Neural cell (in vitro differentiated cells): ENCODE measurements around the gene ANKRD66. TPM values are rescaled to one million over a fixed set of nuclear protein-coding genes. Genes with fewer than 3 reads are reported as not detected.
"Not testable (repeated sequence)": the region's sequence is repeated elsewhere in the genome, so short reads cannot be mapped to it uniquely, and the experiment has no call there.

ENCODE experiments used
- H2AFZ ChIP-seq: fragments of 200-600, 300-800 bp; sonication (generic), shearing (Covaris generic); 2 replicates; pipeline ENCODE4 v1.6.0; 2014; ENCODE audit warnings: low read depth, mild to moderate bottlenecking, antibody characterized with exemption, low read length, moderate library complexity
- H3F3A ChIP-seq: fragments of 200-600 bp; shearing (Covaris generic); 2 replicates; pipeline ENCODE4 v1.6.1; 2016; ENCODE audit warnings: mild to moderate bottlenecking, moderate library complexity, mixed read lengths, antibody characterized with exemption, low read length; ENCODE audit not compliant: insufficient read depth, poor library complexity, severe bottlenecking
- H3K27ac ChIP-seq: fragments of 200-600, 300-800 bp; sonication (generic), shearing (Covaris generic); 2 replicates; pipeline ENCODE4 v1.5.1; 2014; ENCODE audit warnings: mild to moderate bottlenecking, low read length, moderate library complexity
- H3K27me3 ChIP-seq: fragments of 300-800, 200-600 bp; sonication (generic), shearing (Covaris generic); 2 replicates; pipeline ENCODE4 v1.6.0; 2014; ENCODE audit warnings: mild to moderate bottlenecking, low read depth, low read length, moderate library complexity; ENCODE audit not compliant: insufficient read depth
- H3K36me3 ChIP-seq: fragments of 300-800, 200-600 bp; sonication (generic), shearing (Covaris generic); 2 replicates; pipeline ENCODE4 v1.5.1; 2014; ENCODE audit warnings: mild to moderate bottlenecking, antibody characterized with exemption, low read length, moderate library complexity; ENCODE audit not compliant: insufficient read depth
- H3K4me2 ChIP-seq: fragments of 300-800, 200-600 bp; sonication (generic), shearing (Covaris generic); 2 replicates; pipeline ENCODE4 v1.6.0; 2014; ENCODE audit warnings: mild to moderate bottlenecking, low read length
- H3K4me3 ChIP-seq: fragments of 300-800, 200-600 bp; sonication (generic), shearing (Covaris generic); 2 replicates; pipeline ENCODE4 v1.5.1; 2014; ENCODE audit warnings: mild to moderate bottlenecking, low read length, moderate library complexity
- H3K79me2 ChIP-seq: fragments of 200-600 bp; shearing (Covaris generic); replicated peaks from 2 replicates; pipeline ENCODE4 v1.6.0; 2014; ENCODE audit warnings: mild to moderate bottlenecking, low read length, moderate library complexity; ENCODE audit not compliant: insufficient read depth
- H3K9ac ChIP-seq: fragments of 300-800, 200-600 bp; sonication (generic), shearing (Covaris generic); 2 replicates; pipeline ENCODE4 v1.6.1; 2016; ENCODE audit warnings: mild to moderate bottlenecking, low read length, mixed read lengths
- H3K9me2 ChIP-seq: fragments of 200-600 bp; shearing (Covaris generic); 2 replicates; pipeline ENCODE4 v1.6.1; 2016; ENCODE audit warnings: mild to moderate bottlenecking, low read length, mixed read lengths; ENCODE audit not compliant: insufficient read depth
- H3K9me3 ChIP-seq: fragments of 200-600, 300-800 bp; sonication (generic), shearing (Covaris generic); 2 replicates; pipeline ENCODE4 v1.6.1; 2016; ENCODE audit warnings: mild to moderate bottlenecking, mixed run types, low read length, moderate library complexity, mixed read lengths
- H4K20me1 ChIP-seq: fragments of 200-600 bp; shearing (Covaris generic); 2 replicates; pipeline ENCODE4 v1.6.1; 2016; ENCODE audit warnings: mild to moderate bottlenecking, mixed run types; ENCODE audit not compliant: insufficient read depth
- EP300 ChIP-seq: fragments of 450-650 bp; conservative IDR thresholded peaks from 2 replicates; pipeline ENCODE4 v1.6.1; 2014; ENCODE audit warnings: antibody characterized with exemption, mild to moderate bottlenecking, moderate library complexity; ENCODE audit not compliant: poor library complexity, severe bottlenecking
- EZH2 ChIP-seq: fragments of 200-600, 300-800 bp; shearing (Covaris generic), sonication (generic); IDR thresholded peaks from 2 replicates; pipeline ENCODE4 v1.6.1; 2014; ENCODE audit warnings: antibody characterized with exemption, low read length, borderline replicate concordance, mild to moderate bottlenecking; ENCODE audit not compliant: insufficient read depth, poor library complexity, severe bottlenecking
- MXI1 ChIP-seq: fragments of 450-650 bp; conservative IDR thresholded peaks from 2 replicates; pipeline ENCODE4 v1.6.1; 2014; ENCODE audit warnings: antibody characterized with exemption, mild to moderate bottlenecking; ENCODE audit not compliant: poor library complexity, severe bottlenecking
- POLR2AphosphoS5 ChIP-seq: IDR thresholded peaks from 2 replicates; pipeline ENCODE4 v1.6.1; 2012
- RAD21 ChIP-seq: fragments of 450-650 bp; conservative IDR thresholded peaks from 2 replicates; pipeline ENCODE4 v1.6.1; 2014; ENCODE audit warnings: antibody characterized with exemption, mild to moderate bottlenecking, moderate library complexity
- SMC3 ChIP-seq: fragments of 450-650 bp; conservative IDR thresholded peaks from 2 replicates; pipeline ENCODE4 v1.6.1; 2014; ENCODE audit warnings: antibody characterized with exemption, mild to moderate bottlenecking, moderate library complexity; ENCODE audit not compliant: poor library complexity
- TAF1 ChIP-seq: IDR thresholded peaks from 2 replicates; pipeline ENCODE4 v1.6.1; 2012; ENCODE audit warnings: low read depth
- polyA plus RNA-seq: library from polyadenylated mRNA; depleted of rRNA; stranded (reverse); fragments of >200 nt; gene quantifications from 2 replicates; pipeline ENCODE4 v1.2.3, GENCODE V29; 2014
- TF ChIP-seq, protein P1 (sequence below): fragments of 450-650 bp; IDR thresholded peaks from 2 replicates; pipeline ENCODE4 v1.5.1; 2014; ENCODE audit warnings: antibody characterized with exemption, mild to moderate bottlenecking, moderate library complexity; ENCODE audit not compliant: poor library complexity, severe bottlenecking
- TF ChIP-seq, protein P2 (sequence below): IDR thresholded peaks from 2 replicates; pipeline ENCODE4 v1.6.1; 2012; ENCODE audit warnings: borderline replicate concordance

The ANKRD66 gene
- polyA plus RNA-seq, 1 donor from 2014 or later: not detected

DNA sequence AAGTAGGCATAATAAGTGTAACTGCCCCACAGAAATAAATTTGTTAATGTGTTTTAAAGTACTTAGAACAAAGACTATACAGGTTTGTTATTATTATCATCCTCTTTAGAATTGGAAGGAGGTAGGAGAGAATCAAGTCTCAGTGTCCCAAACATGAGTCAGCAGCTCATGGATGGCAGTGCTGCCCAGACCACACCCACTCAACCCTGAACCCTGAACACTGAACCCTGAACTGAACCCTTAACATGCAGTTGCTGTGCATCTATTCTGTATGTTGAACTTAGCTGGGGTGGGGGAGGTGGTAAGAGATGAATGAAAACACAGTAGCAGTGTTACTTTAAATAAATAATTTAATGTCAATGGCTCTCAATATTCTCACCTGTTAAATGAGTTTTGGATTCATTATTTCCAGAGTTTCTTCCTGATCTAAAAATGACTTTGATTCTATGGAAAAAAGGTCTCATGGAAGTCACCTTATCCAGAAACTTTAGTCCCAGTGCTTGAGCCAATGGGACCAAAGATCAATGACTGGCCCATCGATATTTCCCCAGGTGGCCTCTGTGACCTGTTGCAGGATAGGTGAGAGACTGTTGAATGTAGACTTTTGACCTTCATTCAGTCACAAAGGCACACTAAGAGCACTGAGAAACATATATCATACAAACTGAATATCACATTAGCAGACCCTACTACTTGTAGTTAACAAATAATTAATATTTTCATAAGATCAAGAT is 3.1 kb upstream of the ANKRD66 start:
- H3K27ac ChIP-seq: no peak overlapping the region
- H4K20me1 ChIP-seq: no peaks in the 10 kb centered on the region
- no peak overlapping the region for H3K4me3 ChIP-seq
- TF ChIP-seq, protein P1, sequence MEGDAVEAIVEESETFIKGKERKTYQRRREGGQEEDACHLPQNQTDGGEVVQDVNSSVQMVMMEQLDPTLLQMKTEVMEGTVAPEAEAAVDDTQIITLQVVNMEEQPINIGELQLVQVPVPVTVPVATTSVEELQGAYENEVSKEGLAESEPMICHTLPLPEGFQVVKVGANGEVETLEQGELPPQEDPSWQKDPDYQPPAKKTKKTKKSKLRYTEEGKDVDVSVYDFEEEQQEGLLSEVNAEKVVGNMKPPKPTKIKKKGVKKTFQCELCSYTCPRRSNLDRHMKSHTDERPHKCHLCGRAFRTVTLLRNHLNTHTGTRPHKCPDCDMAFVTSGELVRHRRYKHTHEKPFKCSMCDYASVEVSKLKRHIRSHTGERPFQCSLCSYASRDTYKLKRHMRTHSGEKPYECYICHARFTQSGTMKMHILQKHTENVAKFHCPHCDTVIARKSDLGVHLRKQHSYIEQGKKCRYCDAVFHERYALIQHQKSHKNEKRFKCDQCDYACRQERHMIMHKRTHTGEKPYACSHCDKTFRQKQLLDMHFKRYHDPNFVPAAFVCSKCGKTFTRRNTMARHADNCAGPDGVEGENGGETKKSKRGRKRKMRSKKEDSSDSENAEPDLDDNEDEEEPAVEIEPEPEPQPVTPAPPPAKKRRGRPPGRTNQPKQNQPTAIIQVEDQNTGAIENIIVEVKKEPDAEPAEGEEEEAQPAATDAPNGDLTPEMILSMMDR: no peak
- TF ChIP-seq TAF1 (no peak), EP300 (no peak), EZH2 (no peak), SMC3 (no peak)
- TF ChIP-seq, protein P2, sequence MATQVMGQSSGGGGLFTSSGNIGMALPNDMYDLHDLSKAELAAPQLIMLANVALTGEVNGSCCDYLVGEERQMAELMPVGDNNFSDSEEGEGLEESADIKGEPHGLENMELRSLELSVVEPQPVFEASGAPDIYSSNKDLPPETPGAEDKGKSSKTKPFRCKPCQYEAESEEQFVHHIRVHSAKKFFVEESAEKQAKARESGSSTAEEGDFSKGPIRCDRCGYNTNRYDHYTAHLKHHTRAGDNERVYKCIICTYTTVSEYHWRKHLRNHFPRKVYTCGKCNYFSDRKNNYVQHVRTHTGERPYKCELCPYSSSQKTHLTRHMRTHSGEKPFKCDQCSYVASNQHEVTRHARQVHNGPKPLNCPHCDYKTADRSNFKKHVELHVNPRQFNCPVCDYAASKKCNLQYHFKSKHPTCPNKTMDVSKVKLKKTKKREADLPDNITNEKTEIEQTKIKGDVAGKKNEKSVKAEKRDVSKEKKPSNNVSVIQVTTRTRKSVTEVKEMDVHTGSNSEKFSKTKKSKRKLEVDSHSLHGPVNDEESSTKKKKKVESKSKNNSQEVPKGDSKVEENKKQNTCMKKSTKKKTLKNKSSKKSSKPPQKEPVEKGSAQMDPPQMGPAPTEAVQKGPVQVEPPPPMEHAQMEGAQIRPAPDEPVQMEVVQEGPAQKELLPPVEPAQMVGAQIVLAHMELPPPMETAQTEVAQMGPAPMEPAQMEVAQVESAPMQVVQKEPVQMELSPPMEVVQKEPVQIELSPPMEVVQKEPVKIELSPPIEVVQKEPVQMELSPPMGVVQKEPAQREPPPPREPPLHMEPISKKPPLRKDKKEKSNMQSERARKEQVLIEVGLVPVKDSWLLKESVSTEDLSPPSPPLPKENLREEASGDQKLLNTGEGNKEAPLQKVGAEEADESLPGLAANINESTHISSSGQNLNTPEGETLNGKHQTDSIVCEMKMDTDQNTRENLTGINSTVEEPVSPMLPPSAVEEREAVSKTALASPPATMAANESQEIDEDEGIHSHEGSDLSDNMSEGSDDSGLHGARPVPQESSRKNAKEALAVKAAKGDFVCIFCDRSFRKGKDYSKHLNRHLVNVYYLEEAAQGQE: no peak
- H3F3A ChIP-seq: no peaks in the 10 kb centered on the region
- H3K9me2 ChIP-seq: no peaks in the 10 kb centered on the region
- H3K9me3 ChIP-seq: no peaks in the 10 kb centered on the region
- H2AFZ ChIP-seq: no peak overlapping the region
- no peaks in the 10 kb centered on the region for H3K36me3 ChIP-seq
- no peaks in the 10 kb centered on the region for H3K79me2 ChIP-seq
- H3K9ac ChIP-seq: no peak overlapping the region
- H3K27me3 ChIP-seq: no peaks in the 10 kb centered on the region
- no peak overlapping the region for H3K4me2 ChIP-seq

DNA sequence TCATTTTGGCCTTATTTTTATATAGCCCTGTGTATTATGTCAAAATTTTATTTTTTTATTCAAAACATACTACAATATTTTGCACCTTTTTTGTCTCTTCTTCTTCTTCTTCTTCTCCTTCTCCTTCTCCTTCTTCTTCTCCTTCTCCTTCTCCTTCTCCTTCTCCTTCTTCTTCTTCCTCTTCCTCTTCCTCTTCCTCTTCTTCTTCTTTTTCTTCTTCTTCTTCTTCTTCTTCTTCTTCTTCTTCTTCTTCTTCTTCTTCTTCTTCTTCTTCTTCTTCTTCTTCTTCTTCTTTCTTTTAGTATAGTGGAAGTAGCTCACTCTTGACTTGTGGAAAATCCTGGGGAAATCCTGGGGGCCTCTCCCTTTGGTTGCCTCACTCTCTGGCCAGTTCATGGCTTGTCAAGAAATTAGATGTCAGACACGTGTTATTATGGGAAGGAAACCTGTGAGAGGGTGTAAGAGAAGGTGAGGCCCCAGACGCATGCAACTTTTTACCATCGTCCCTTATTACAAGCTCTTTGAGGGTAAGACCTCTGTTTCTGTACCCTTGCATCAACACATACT is 2.5 kb upstream of the ANKRD66 start:
- H2AFZ ChIP-seq, H3F3A ChIP-seq, H3K4me2 ChIP-seq, H3K79me2 ChIP-seq, H3K27me3 ChIP-seq, H3K9me3 ChIP-seq, H3K36me3 ChIP-seq, H3K9me2 ChIP-seq, H3K27ac ChIP-seq, H3K9ac ChIP-seq, H3K4me3 ChIP-seq, H4K20me1 ChIP-seq: not testable (repeated sequence)

DNA sequence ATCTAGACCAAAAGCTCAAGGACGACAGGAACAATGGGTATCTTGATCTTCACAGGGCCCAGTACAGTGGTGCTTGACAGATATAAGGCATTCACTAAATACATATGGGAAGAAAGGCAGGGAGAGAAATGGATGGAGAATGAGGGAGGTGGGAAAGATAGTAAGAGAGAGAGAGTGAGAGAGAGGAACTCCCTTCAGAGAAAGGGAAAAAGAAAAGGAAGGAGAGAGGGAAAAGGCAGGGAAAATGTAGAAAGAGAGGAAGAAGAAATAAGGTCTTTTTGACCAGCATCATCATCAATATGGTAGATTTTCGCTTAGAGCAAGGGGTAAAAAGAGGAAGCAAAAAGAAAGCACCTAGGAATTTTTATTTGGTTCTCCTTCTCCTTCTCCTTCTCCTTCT is 760 bp upstream of the ANKRD66 start:
- no peaks in the 10 kb centered on the region for H3K9me3 ChIP-seq
- no peak overlapping the region for H2AFZ ChIP-seq
- H3K79me2 ChIP-seq: no peaks in the 10 kb centered on the region
- no peaks in the 10 kb centered on the region for H3K9me2 ChIP-seq
- H3K27ac ChIP-seq: no peak overlapping the region
- H3K36me3 ChIP-seq: no peaks in the 10 kb centered on the region
- H3F3A ChIP-seq: no peaks in the 10 kb centered on the region
- H3K4me2 ChIP-seq: no peak overlapping the region
- TF ChIP-seq EP300 (no peak), TAF1 (no peak), RAD21 (no peak), POLR2AphosphoS5 (no peak), MXI1 (no peak)
- TF ChIP-seq, protein P1: no peak
- TF ChIP-seq, protein P2: no peak
- H3K9ac ChIP-seq: no peak overlapping the region
- no peaks in the 10 kb centered on the region for H4K20me1 ChIP-seq
- H3K27me3 ChIP-seq: no peaks in the 10 kb centered on the region
- no peak overlapping the region for H3K4me3 ChIP-seq
